ENCODE measurements around the gene GLMP. TPM values are rescaled to one million over a fixed set of nuclear protein-coding genes. Genes with fewer than 3 reads are reported as not detected.

The GLMP gene
- total RNA-seq, 1 donor from 2014 or later = 14.2 TPM

- intact Hi-C loops (cut with micrococcal nuclease) = no loop called here
- Histone ChIP-seq H3K27ac (replicated peaks) (no peak overlapping the region), H3K9me3 (replicated peaks) (no peaks in the 10 kb centered on the region), H3K36me3 (peaks cover 17% of the 10 kb centered on the region), H3K27me3 (ENCODE audit: low read depth) (no peaks in the 10 kb centered on the region), H3K4me1 (peaks cover 35% of the 10 kb centered on the region), H3K4me3 (no peak overlapping the region)
- no peak for DNase-seq
- TF ChIP-seq, protein P1, sequence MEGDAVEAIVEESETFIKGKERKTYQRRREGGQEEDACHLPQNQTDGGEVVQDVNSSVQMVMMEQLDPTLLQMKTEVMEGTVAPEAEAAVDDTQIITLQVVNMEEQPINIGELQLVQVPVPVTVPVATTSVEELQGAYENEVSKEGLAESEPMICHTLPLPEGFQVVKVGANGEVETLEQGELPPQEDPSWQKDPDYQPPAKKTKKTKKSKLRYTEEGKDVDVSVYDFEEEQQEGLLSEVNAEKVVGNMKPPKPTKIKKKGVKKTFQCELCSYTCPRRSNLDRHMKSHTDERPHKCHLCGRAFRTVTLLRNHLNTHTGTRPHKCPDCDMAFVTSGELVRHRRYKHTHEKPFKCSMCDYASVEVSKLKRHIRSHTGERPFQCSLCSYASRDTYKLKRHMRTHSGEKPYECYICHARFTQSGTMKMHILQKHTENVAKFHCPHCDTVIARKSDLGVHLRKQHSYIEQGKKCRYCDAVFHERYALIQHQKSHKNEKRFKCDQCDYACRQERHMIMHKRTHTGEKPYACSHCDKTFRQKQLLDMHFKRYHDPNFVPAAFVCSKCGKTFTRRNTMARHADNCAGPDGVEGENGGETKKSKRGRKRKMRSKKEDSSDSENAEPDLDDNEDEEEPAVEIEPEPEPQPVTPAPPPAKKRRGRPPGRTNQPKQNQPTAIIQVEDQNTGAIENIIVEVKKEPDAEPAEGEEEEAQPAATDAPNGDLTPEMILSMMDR (IDR thresholded peaks at IDR 0.05; ENCODE audit: borderline replicate concordance) = no peak
These were observed 9.4 kb downstream of the GLMP start for GRCh38 chr1:156286061-156286460.

- Histone ChIP-seq H3K27ac (replicated peaks) (no peak overlapping the region), H3K27me3 (ENCODE audit: low read depth) (no peaks in the 10 kb centered on the region), H3K9me3 (replicated peaks) (no peaks in the 10 kb centered on the region), H3K4me1 (peaks cover 37% of the 10 kb centered on the region), H3K4me3 (no peak overlapping the region), H3K36me3 (peaks cover 17% of the 10 kb centered on the region)
- intact Hi-C loops (cut with micrococcal nuclease) = no loop called here
- DNase-seq = no peak
- TF ChIP-seq, protein P1 (IDR thresholded peaks at IDR 0.05; ENCODE audit: borderline replicate concordance) = no peak
These were observed 10.0 kb downstream of the GLMP start for GRCh38 chr1:156285437-156285836.

DNA sequence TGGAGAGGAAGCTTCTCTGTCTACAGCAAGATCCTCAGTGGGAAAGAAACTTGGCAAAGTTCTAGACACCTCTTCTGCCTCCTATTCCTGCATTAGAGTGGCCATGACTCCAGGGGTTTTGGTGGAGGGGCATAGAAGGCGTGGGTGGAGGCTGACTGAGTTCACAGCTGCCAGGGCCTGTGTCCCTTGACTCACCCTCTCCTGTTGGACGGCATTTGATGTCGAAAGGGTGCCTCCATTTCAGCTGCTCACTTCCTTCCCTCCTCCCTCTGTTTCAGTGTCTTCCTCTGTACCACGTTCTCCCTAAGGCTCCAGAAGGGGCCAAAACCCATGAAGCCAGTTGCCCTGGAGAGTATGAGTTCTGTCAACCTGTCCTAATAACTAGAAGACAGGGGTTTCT lies 10.7 kb downstream of the GLMP start:
- Histone ChIP-seq H3K9me3 (replicated peaks) (no peaks in the 10 kb centered on the region), H3K4me1 (peaks cover 44% of the 10 kb centered on the region), H3K27ac (replicated peaks) (no peak overlapping the region), H3K4me3 (no peak overlapping the region), H3K27me3 (ENCODE audit: low read depth) (no peaks in the 10 kb centered on the region), H3K36me3 (peaks cover 17% of the 10 kb centered on the region)
- TF ChIP-seq, protein P1 (IDR thresholded peaks at IDR 0.05; ENCODE audit: borderline replicate concordance) = no peak
- DNase-seq = no peak
- intact Hi-C loops (cut with micrococcal nuclease) = no loop called here

- Histone ChIP-seq H3K36me3 (peaks cover 17% of the 10 kb centered on the region), H3K4me3 (peak within 1 kb of the TSS; percentile 82), H3K27me3 (ENCODE audit: low read depth) (no peaks in the 10 kb centered on the region), H3K4me1 (peaks cover 49% of the 10 kb centered on the region), H3K27ac (replicated peaks) (peak within 1 kb of the TSS; percentile 92), H3K9me3 (replicated peaks) (no peaks in the 10 kb centered on the region)
- TF ChIP-seq, protein P1 (IDR thresholded peaks at IDR 0.05; ENCODE audit: borderline replicate concordance) = no peak
- intact Hi-C loops (cut with micrococcal nuclease) = no loop called here
- no peak for DNase-seq
These were observed 11.4 kb downstream of the GLMP start, which contains the start of gene TMEM79 for GRCh38 chr1:156284112-156284511. Gene TMEM79, plus strand, starts transcription at chr1:156284325. Its CDS starts 902 bp downstream, at chr1:156285227.

DNA sequence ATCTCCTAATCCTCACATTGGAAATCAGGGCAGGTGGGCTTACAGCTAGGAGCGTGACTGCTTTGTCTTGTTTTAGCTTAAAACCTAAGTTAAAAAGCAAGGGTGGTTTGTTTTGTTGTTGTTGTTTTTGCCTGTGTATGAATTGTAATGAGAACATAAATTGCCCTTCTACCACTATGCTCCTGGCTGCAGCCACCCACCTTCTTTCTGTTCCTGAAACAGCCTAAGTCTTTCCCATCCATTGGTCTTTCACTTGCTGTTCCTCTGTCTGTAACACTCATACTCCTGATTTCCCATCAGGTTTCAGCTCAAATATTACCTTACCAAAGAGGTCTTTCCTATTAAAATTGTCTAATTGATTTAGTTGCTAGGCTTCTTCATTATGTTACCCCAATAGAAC lies 12.0 kb downstream of the GLMP start:
- no peaks in the 10 kb centered on the region for H3K27me3 ChIP-seq (ENCODE audit: low read depth)
- peaks cover 18% of the 10 kb centered on the region for H3K36me3 ChIP-seq
- intact Hi-C loops (cut with micrococcal nuclease) = no loop called here
- H3K4me1 ChIP-seq = peaks cover 49% of the 10 kb centered on the region
- TF ChIP-seq, protein P1 (IDR thresholded peaks at IDR 0.05; ENCODE audit: borderline replicate concordance) = no peak
- peak overlapping the region; percentile 92 for H3K27ac ChIP-seq (replicated peaks)
- H3K9me3 ChIP-seq (replicated peaks) = no peaks in the 10 kb centered on the region
- H3K4me3 ChIP-seq = peak overlapping the region; percentile 82
- DNase-seq = no peak
